Spinal cord (tissue), 10 donors: Measurements from ENCODE around the gene RAB32. TPM values are rescaled to one million over a fixed set of nuclear protein-coding genes. Genes with fewer than 3 reads are reported as not detected.
"Not testable (repeated sequence)": the region's sequence is repeated elsewhere in the genome, so short reads cannot be mapped to it uniquely, and the experiment has no call there.

Experiments
- DNase-seq, 6 donors: peaks; one replicate each; pipeline versions ENCODE4 v3.0.0 to v3.0.0-alpha.2; 2013 to 2015; ENCODE audit warnings: low spot score in 6 of 6, low read depth in 4 of 6
- H3K27ac ChIP-seq: one replicate; pipeline ENCODE4 v1.5.1; 2013; ENCODE audit warnings: low read depth, low read length, control low read depth
- H3K27me3 ChIP-seq: one replicate; pipeline ENCODE4 v1.6.1; 2013; ENCODE audit warnings: low read length; ENCODE audit not compliant: control insufficient read depth, insufficient read depth
- H3K36me3 ChIP-seq: one replicate; pipeline ENCODE4 v1.6.1; 2013; ENCODE audit warnings: low read length; ENCODE audit not compliant: control insufficient read depth, insufficient read depth
- H3K4me1 ChIP-seq: one replicate; pipeline ENCODE4 v1.6.1; 2013; ENCODE audit warnings: low read length; ENCODE audit not compliant: control insufficient read depth, insufficient read depth
- H3K4me3 ChIP-seq: one replicate; pipeline ENCODE4 v1.5.1; 2013; ENCODE audit warnings: low read depth, low read length, control low read depth
- H3K9me3 ChIP-seq: one replicate; pipeline ENCODE4 v1.6.1; 2013; ENCODE audit warnings: low read length; ENCODE audit not compliant: control insufficient read depth, insufficient read depth
- WGBS: methylation state at CpG from one replicate; pipeline ENCODE4 v1.1.5; 2013; ENCODE audit warnings: missing lambda C conversion rate; ENCODE audit not compliant: insufficient coverage; 5-methylcytosine and 5-hydroxymethylcytosine counted together
- polyA plus RNA-seq, 2 donors: library from polyadenylated mRNA; unstranded; fragments of 120-200 nt; gene quantifications; one replicate each; pipeline ENCODE4 v1.2.1, GENCODE V29; 2013; ENCODE audit not compliant: insufficient read length in 2 of 2
- total RNA-seq, 2 donors: library from RNA; depleted of rRNA in 1 of 2; stranded (reverse); fragments of 120-200 nt in 1 of 2; fragments of >200 nt in 1 of 2; gene quantifications; one replicate each; pipeline versions ENCODE4 v1.2.3 to v1.2.4, GENCODE V29; 2013 to 2014
- donor health status: healthy.

Gene RAB32
- total and polyA plus RNA-seq, 4 donors: 12.6 to 29.1 (median 15.4) TPM

DNA sequence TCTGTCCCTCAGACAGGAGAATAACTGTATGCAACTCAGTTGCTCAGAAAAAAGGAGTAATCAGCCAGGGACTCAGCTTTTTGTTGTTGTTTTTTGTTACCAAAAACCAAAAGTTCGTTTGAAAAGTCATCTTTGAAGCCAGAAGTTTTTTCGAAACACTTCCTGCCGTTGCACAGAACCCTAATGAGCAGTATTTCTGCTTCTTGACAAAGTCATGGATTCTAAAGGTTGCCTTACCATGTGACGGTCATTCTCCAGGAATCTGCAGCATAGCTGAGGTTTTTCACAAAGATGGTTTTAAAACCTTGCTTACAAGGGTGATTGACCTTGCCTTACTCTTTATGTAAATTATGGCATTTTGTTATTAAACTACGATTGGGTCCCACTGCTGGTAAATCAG is 1.9 kb downstream of the RAB32 start:
- Histone ChIP-seq H3K27ac (no peak overlapping the region), H3K4me3 (peak overlapping the region; percentile 1), H3K36me3 (peaks cover 2% of the 10 kb centered on the region), H3K27me3 (no peaks in the 10 kb centered on the region), H3K9me3 (no peaks in the 10 kb centered on the region), H3K4me1 (peaks cover 12% of the 10 kb centered on the region)
- WGBS: 59% methylated on average over 4 of the region's 5 CpGs
- DNase-seq: no peak

DNA sequence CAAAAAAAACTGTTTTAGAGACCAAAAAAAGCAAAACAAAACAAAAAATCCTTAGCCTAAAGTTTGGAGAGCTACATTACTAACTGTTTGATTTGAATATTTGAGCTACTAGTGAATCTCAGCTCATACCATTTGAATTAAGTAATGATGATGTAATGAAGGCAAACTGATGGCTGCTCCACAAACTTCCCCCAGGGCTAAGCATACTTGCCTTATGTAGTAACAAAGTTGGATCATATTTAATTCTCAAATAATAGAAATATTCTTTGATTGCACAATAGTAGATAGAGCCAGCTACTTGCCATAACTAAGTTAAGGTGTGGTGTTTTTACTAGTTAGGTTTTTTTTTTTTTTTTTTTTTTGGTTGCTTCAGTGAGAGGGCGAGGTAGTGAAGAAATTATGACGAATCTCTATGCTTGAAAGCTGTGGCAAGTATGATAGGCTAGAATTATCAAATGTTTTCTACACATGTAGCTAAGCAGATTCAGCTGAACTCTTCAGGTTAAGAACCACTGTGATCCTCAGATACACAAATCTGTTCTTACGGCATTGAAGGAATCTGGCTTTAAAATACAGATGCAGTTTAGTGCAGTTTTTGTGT is 2.9 kb downstream of the RAB32 start:
- no CpG with 5 or more reads among the region's 3 CpGs for WGBS
- H3K36me3 ChIP-seq: peaks cover 2% of the 10 kb centered on the region
- no peak overlapping the region for H3K4me3 ChIP-seq
- peak overlapping the region; percentile 16 for H3K27ac ChIP-seq
- H3K27me3 ChIP-seq: no peaks in the 10 kb centered on the region
- H3K4me1 ChIP-seq: peaks cover 12% of the 10 kb centered on the region
- no peaks in the 10 kb centered on the region for H3K9me3 ChIP-seq
- DNase-seq: no peak

DNA sequence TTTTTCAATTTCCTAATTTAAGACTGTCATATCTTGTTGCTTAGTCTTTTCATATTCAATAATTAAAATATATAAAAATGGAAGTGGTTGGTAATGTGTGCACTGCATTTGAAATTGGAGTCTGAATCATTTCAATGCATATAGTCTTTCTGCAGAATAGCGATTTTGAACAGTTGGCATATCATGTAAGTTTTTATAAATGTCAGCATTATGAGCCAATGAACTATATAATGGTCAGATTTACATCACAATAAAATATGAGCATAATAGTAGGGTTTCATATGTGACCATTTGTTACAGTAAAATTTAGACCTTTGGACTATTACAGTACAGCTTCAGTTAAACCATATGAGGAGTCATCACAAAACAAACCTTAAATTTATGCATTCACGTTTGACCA is 4.3 kb downstream of the RAB32 start:
- no peak overlapping the region for H3K4me3 ChIP-seq
- no peak for DNase-seq
- H3K4me1 ChIP-seq: peaks cover 12% of the 10 kb centered on the region
- H3K27ac ChIP-seq: no peak overlapping the region
- H3K36me3 ChIP-seq: peaks cover 2% of the 10 kb centered on the region
- no peaks in the 10 kb centered on the region for H3K27me3 ChIP-seq
- H3K9me3 ChIP-seq: no peaks in the 10 kb centered on the region
- WGBS: no CpG with 5 or more reads among the region's 2 CpGs

DNA sequence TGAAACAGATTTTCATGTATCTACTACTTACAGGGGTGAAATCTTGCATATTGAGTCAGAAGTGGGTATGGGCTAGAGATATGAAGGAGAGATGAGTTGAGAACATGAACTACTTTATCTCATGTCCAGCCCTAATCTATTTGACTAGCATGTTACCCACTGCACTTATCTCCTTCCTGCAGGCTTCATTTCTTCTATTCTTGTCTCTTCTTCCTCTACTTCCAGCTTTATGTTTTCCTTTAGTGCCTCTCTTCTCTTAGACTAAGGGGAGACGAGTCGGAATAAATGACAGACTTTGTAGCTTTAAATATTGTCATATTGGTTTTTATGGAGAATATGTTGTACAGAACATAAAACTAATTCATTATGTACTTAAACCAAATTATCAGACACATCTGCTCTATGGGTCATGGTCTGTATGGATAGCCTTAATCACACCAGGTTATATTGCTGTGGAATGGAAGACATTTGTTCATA is 5.3 kb downstream of the RAB32 start:
- Histone ChIP-seq H3K36me3 (peaks cover 2% of the 10 kb centered on the region), H3K27me3 (no peaks in the 10 kb centered on the region), H3K9me3 (no peaks in the 10 kb centered on the region), H3K4me3 (no peak overlapping the region), H3K27ac (no peak overlapping the region), H3K4me1 (peaks cover 10% of the 10 kb centered on the region)
- no peak for DNase-seq
- no CpG with 5 or more reads among the region's 2 CpGs for WGBS

DNA sequence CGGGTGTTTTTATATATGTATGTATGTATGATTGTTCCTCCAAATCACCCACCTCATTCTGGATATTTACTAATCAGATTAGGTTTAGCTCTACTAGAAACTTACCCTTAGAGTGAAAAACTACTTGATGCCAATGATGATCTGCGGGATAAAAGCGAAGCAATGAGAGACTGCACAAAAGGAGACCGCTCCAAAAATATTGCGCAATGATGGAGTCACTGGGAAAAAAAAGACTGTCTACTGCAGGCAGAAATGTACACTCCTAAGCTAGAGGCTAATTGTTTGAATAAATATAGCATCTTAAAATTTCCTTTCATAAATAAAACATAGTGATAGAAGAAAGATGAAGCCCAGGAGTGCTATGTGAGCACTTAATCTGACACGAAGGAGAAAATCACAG is 7.3 kb downstream of the RAB32 start:
- no peaks in the 10 kb centered on the region for H3K27me3 ChIP-seq
- no peak overlapping the region for H3K4me3 ChIP-seq
- 93% methylated on average over 3 of the region's 6 CpGs for WGBS
- DNase-seq: no peak
- no peaks in the 10 kb centered on the region for H3K4me1 ChIP-seq
- H3K9me3 ChIP-seq: no peaks in the 10 kb centered on the region
- no peak overlapping the region for H3K27ac ChIP-seq
- H3K36me3 ChIP-seq: peaks cover 2% of the 10 kb centered on the region

DNA sequence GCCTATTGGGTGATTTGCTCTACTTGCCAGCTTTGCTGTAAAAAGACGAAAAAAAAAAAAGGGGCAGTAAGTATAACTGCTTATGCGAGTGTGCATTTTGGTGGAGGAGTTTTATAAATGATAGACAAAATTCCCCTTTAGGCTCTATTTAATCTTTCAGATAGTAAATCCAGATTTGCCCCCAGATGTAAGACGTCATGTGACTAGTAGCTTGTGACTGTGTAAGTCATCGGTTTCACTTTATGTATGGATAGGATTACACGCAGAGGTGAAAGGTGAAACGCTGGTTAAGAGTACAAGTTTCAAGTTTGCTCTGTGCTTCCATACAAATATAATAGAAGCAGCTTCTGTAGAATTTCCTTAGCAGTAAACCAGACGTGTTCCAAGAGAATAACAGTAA is 7.9 kb downstream of the RAB32 start:
- H3K27me3 ChIP-seq: no peaks in the 10 kb centered on the region
- no peak for DNase-seq
- no peaks in the 10 kb centered on the region for H3K4me1 ChIP-seq
- no CpG with 5 or more reads among the region's 7 CpGs for whole genome bisulfite sequencing
- no peaks in the 10 kb centered on the region for H3K9me3 ChIP-seq
- H3K27ac ChIP-seq: no peak overlapping the region
- H3K4me3 ChIP-seq: no peak overlapping the region
- peaks cover 2% of the 10 kb centered on the region for H3K36me3 ChIP-seq

DNA sequence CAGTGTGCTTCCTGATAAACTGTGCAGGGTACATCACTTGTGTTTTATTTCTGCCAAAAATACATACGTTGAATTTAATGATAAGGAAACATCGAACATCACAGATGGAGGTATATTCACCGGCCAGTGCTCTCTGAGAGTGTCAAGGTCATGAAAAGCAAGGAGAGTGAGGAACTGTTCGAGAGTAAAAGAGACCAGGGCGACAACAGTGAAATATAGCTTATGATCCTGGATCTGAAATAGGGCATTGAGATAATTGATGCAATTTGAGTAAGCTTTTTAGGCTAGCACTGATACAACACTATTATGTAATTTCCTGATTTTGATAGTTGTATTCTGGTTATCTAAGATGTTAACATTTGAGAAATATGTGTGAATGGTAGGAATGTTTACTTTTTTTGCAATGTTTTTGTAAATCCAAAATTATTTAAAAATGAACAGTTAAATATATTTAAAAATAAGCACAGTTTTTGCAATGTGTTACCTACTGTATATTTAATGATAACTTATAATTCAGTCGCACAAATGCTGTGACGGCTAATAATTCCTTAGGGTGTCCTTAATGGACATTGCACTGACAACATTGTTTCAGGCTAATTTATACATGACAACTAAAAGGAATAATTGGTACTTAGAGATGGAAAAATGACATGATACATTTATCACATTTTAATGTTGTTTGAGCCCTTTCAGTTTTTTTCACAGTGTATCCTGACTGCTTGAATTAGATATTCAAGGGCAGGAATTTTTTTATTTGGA is 9.9 kb downstream of the RAB32 start:
- WGBS: 87% methylated on average over 5 of the region's 7 CpGs
- no peaks in the 10 kb centered on the region for H3K9me3 ChIP-seq
- H3K36me3 ChIP-seq: peaks cover 2% of the 10 kb centered on the region
- H3K4me1 ChIP-seq: no peaks in the 10 kb centered on the region
- no peak for DNase-seq
- H3K27ac ChIP-seq: no peak overlapping the region
- no peak overlapping the region for H3K4me3 ChIP-seq
- no peaks in the 10 kb centered on the region for H3K27me3 ChIP-seq

DNA sequence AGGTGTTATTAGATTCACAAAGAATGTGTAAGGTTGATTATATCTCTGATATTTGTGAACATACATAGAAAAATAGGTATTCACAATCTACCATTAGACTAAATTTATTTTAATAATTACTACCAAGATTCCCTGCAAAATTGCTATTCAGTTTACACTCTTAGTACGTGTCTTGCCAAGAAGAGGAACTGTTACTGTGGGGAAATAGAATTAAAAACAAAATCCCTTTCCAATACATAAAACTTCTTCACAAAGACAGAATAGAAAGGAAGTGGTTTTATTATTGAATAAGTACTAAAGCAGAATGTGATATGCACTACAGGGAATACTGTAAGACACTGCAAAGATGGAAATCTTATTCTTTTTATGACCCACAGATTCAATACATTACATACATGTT is 17.0 kb downstream of the RAB32 start:
- H3K9me3 ChIP-seq: peaks cover 1% of the 10 kb centered on the region
- no CpG with 5 or more reads among the region's 1 CpG for WGBS
- H3K4me1 ChIP-seq: no peaks in the 10 kb centered on the region
- H3K27me3 ChIP-seq: no peaks in the 10 kb centered on the region
- no peak overlapping the region for H3K4me3 ChIP-seq
- no peak for DNase-seq
- no peak overlapping the region for H3K27ac ChIP-seq
- H3K36me3 ChIP-seq: no peaks in the 10 kb centered on the region

DNA sequence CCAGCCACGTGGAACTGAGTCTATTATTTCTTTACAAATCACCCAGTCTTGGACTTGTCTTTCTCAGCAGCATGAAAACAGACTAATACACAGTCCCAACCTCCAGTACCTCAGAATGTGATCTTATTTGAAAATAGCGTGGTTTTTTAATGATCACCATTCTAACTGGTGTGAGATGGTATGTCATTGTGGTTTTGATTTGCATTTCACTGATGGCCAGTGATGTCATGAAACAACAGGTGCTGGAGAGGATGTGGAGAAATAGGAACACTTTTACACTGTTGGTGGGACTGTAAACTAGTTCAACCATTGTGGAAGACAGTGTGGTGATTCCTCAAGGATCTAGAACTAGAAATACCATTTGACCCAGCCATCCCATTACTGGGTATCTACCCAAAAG is 23.0 kb downstream of the RAB32 start:
- not testable (repeated sequence) for H3K4me1 ChIP-seq, H3K9me3 ChIP-seq, H3K27ac ChIP-seq, H3K36me3 ChIP-seq, DNase-seq, H3K27me3 ChIP-seq, H3K4me3 ChIP-seq
- WGBS: 33% methylated on average over 1 of the region's 2 CpGs

DNA sequence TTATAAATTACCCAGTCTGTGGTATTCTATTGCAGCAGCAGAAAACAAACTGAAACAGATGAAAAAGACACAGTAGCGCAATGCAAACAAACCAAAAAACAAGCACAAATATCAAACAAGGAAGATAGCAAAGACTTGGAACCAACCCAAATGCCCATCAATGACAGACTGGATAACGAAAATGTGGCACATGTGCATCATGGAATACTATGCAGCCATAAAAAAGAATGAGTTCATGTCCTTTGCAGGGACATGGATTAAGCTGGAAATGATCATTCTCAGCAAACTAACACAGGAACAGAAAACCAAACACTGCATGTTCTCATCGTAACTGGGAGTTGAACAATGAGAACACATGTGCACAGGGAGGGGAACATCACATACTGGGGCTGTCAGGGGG is 25.0 kb downstream of the RAB32 start:
- not testable (repeated sequence) for H3K36me3 ChIP-seq, H3K4me3 ChIP-seq, H3K27me3 ChIP-seq, H3K27ac ChIP-seq, H3K9me3 ChIP-seq, H3K4me1 ChIP-seq, DNase-seq
- WGBS: 100% methylated on average over 2 of the region's 3 CpGs
